Karpas-422 (cell line): ENCODE measurements around the gene SLC24A4. TPM values are rescaled to one million over a fixed set of nuclear protein-coding genes. Genes with fewer than 3 reads are reported as not detected.

ENCODE experiments used
- DNase-seq: peaks from one replicate; pipeline ENCODE4 v3.0.0-alpha.2; 2015
- H2AFZ ChIP-seq: fragments of 200-600 bp; sonication (generic); 2 replicates; pipeline ENCODE4 v1.6.1; 2014; ENCODE audit warnings: antibody characterized with exemption, low read length, mixed read lengths
- H3K27ac ChIP-seq: fragments of 200-600 bp; sonication (generic); 2 replicates; pipeline ENCODE4 v1.5.1; 2014; ENCODE audit warnings: mild to moderate bottlenecking, low read length, moderate library complexity
- H3K27me3 ChIP-seq: fragments of 200-600 bp; sonication (generic); 2 replicates; pipeline ENCODE4 v1.6.1; 2014; ENCODE audit warnings: low read length, mixed read lengths
- H3K36me3 ChIP-seq: fragments of 200-600 bp; sonication (generic); 2 replicates; pipeline ENCODE4 v1.6.1; 2014; ENCODE audit warnings: low read length, mixed read lengths; ENCODE audit not compliant: insufficient read depth
- H3K4me1 ChIP-seq: fragments of 200-600 bp; sonication (generic); 2 replicates; pipeline ENCODE4 v1.6.1; 2014; ENCODE audit warnings: mild to moderate bottlenecking, low read length, mixed read lengths
- H3K4me2 ChIP-seq: fragments of 200-600 bp; sonication (generic); 2 replicates; pipeline ENCODE4 v1.6.1; 2014; ENCODE audit warnings: low read length, low read depth, mild to moderate bottlenecking; ENCODE audit not compliant: poor library complexity, severe bottlenecking
- H3K4me3 ChIP-seq: fragments of 200-600 bp; sonication (generic); 2 replicates; pipeline ENCODE4 v1.5.1; 2014; ENCODE audit warnings: mild to moderate bottlenecking, antibody characterized with exemption, low read length, mixed read lengths
- H3K79me2 ChIP-seq: fragments of 200-600 bp; sonication (generic); 2 replicates; pipeline ENCODE4 v1.6.1; 2014; ENCODE audit warnings: mild to moderate bottlenecking, low read length, mixed read lengths
- H3K9ac ChIP-seq: fragments of 200-600 bp; sonication (generic); 2 replicates; pipeline ENCODE4 v1.6.0; 2014; ENCODE audit warnings: low read length
- H3K9me2 ChIP-seq: fragments of 200-600 bp; sonication (generic), shearing (Covaris generic); replicated peaks from 2 replicates; pipeline ENCODE4 v1.6.0; 2014; ENCODE audit warnings: mild to moderate bottlenecking, low read length, moderate library complexity; ENCODE audit not compliant: insufficient read depth
- H3K9me3 ChIP-seq: fragments of 300-700, 200-600 bp; sonication (generic); 2 replicates; pipeline ENCODE4 v1.6.1; 2014; ENCODE audit warnings: low read length, mixed read lengths
- H4K20me1 ChIP-seq: fragments of 200-600 bp; sonication (generic); 2 replicates; pipeline ENCODE4 v1.6.1; 2014; ENCODE audit warnings: mild to moderate bottlenecking, antibody characterized with exemption, low read length, low read depth; ENCODE audit not compliant: insufficient read depth
- total RNA-seq: library from RNA; depleted of rRNA; stranded (reverse); fragments of >200 nt; shearing (Covaris generic); gene quantifications from 2 replicates; pipeline ENCODE4 v1.2.3, GENCODE V29; 2014; ENCODE audit warnings: low replicate concordance

Gene SLC24A4
- total RNA-seq, 1 experiment from 2014 or later: not detected

DNA sequence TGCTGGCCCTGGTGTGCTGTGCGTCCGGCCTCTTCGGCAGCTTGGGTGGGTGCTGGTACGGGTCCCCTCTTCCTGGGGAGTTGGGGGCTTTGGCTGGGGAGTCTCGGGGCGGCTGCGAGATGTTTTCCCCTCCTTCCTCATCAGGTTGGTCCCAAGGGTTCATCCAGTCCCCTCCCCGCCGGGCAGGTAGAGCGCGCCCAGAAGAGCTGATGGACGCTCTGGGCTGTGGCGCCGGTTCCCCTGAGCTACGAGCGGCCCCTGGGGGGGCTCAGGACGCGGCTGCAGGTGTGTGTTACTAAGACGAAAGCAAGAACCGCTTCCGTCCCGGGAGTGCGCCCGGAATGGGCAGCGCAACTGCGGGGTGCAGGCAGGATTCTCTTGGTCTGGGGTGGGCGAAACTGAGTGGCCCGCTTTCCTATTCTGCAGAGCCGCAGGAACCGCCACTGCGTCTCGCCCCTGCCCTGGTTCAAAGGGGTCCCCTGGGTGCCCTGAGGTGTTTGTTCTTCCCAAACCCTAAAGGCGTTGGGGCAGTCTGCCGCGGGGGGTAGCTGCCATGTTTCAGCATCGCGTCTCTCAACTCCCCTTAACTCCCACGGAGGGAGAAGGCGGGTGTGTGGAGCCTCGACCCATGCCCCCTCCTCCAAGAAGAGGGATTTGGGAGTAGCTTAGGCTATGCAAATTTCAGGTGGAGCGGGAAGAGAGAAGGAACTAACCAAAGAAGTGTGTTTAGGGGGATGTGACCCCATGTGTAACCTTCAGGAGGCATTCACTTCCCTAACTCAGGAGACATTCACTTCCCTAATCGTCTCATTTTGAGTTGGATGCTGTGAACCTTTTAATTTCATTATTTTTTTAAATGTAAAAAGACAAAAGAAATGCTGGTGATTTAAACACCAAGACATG is 1.2 kb downstream of the SLC24A4 start:
- Histone ChIP-seq H3K36me3 (no peaks in the 10 kb centered on the region), H3K4me3 (no peak overlapping the region), H2AFZ (no peak overlapping the region), H3K27ac (no peak overlapping the region), H4K20me1 (no peaks in the 10 kb centered on the region), H3K9me3 (no peaks in the 10 kb centered on the region), H3K4me2 (no peak overlapping the region), H3K9ac (no peak overlapping the region), H3K27me3 (no peaks in the 10 kb centered on the region), H3K4me1 (no peaks in the 10 kb centered on the region), H3K9me2 (no peaks in the 10 kb centered on the region), H3K79me2 (no peaks in the 10 kb centered on the region)
- DNase-seq: no peak

DNA sequence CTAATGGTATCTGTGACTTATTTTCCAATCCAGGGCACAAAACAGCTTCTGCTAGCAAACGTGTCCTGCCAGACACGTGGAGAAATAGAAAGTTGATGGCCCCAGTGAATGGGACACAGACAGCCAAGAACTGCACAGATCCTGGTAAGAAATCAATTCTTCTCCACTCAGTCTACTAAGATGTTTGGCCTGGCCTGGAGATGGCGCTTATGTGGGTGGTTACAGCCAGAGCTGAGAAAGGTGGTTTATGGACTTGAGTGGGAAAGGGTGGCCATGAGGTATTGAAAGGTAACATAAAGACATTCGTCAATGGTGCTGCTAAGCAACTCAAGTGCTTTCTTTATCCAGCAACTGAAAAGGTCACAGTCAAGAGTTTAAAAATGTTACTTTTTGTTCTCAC is 2.9 kb downstream of the SLC24A4 start:
- no peaks in the 10 kb centered on the region for H3K79me2 ChIP-seq

DNA sequence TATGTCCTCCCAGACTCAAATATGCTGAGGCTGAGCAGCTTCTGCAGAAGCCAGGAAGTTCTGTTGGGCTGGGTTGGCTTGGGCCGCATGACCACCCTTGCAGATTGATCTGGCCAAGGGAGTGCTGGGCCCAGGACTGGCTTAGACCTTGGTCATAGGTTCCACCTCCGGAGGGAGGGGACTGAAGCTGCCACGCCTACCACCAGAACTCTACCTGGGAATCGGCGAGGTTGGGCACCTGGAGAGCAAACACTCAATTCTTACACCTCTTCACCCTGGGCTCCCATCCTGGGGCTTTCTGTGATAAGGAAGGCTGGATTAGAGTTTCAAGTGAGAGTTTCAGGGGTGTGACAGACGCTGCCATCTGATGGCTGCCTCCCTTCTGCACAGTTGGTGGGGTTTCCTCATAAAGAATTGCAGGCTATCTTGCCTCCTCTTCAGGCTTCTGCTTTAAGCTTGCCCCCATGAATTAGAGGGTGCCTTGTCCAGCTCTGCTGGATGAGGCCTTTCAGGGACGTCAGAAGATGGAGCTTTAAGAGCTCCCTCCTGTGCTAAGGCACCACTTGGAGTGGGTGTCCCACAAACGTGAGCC is 5.8 kb downstream of the SLC24A4 start:
- Histone ChIP-seq H3K36me3 (no peaks in the 10 kb centered on the region), H4K20me1 (no peaks in the 10 kb centered on the region), H2AFZ (no peak overlapping the region), H3K9ac (no peak overlapping the region), H3K27me3 (no peaks in the 10 kb centered on the region), H3K4me2 (no peak overlapping the region), H3K79me2 (no peaks in the 10 kb centered on the region), H3K9me3 (no peaks in the 10 kb centered on the region), H3K4me1 (no peaks in the 10 kb centered on the region), H3K4me3 (no peak overlapping the region), H3K9me2 (no peaks in the 10 kb centered on the region), H3K27ac (no peak overlapping the region)
- DNase-seq: peak; percentile 57

More for the DNA sequence above, 2.9 kb downstream of the SLC24A4 start:
- no peak overlapping the region for H3K4me3 ChIP-seq
- H3K9ac ChIP-seq: no peak overlapping the region
- no peaks in the 10 kb centered on the region for H3K9me2 ChIP-seq
- H3K4me2 ChIP-seq: no peak overlapping the region
- H3K36me3 ChIP-seq: no peaks in the 10 kb centered on the region
- no peaks in the 10 kb centered on the region for H3K4me1 ChIP-seq
- H2AFZ ChIP-seq: no peak overlapping the region
- H4K20me1 ChIP-seq: no peaks in the 10 kb centered on the region
- no peaks in the 10 kb centered on the region for H3K27me3 ChIP-seq
- H3K27ac ChIP-seq: no peak overlapping the region
- no peaks in the 10 kb centered on the region for H3K9me3 ChIP-seq
- DNase-seq: peak; percentile 60

DNA sequence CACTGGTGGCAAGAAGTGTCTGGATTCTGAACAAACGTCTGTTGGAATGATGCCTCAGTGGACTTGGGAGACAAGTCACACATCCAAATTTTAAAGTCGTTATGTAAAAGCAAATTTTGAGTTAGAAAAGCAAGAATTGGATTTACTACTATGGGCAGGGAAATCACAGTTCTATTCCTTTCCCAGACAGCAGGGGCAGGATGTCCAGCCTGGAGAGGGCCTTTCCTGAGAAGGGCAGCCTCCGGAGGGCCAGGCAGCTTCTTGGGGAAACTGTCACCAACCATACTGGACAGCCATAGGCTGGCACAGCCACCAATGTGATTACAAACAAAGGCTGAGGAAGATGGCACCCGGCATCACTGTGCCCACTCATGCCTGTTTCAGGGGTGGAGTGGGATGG is 11.1 kb downstream of the SLC24A4 start:
- H3K27ac ChIP-seq: no peak overlapping the region

DNA sequence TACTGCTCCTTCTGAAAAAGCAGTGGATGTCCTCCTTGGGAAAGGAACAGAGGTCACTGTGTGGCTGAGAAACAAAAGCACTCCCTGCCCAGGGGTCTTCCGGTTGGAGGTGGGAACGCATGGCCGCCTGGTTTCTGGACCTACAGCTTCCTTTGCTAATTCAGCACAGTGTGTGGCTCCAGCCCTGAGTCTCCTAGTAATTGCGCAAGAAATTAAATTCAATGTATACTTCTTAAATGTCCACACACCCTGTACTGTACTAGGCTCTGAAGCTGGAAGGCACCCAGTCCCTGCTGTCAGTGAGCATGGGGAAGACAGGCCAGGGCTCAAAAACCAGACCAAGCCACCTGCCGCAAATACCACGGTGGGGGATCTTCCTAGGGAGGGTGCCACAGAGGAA is 13.4 kb downstream of the SLC24A4 start:
- Histone ChIP-seq H3K4me2 (no peak overlapping the region), H3K9me2 (no peaks in the 10 kb centered on the region), H3K79me2 (no peaks in the 10 kb centered on the region), H3K4me3 (no peak overlapping the region), H2AFZ (no peak overlapping the region), H3K27me3 (peaks cover 3% of the 10 kb centered on the region; the same call in 1 of the 2 replicates), H3K9me3 (no peaks in the 10 kb centered on the region), H3K9ac (no peak overlapping the region), H3K4me1 (no peaks in the 10 kb centered on the region), H3K36me3 (no peaks in the 10 kb centered on the region), H3K27ac (no peak overlapping the region), H4K20me1 (no peaks in the 10 kb centered on the region)
- no peak for DNase-seq

More for the DNA sequence above, 11.1 kb downstream of the SLC24A4 start:
- H3K9me3 ChIP-seq: no peaks in the 10 kb centered on the region
- no peaks in the 10 kb centered on the region for H3K79me2 ChIP-seq
- no peak overlapping the region for H3K9ac ChIP-seq
- H3K4me3 ChIP-seq: no peak overlapping the region
- peaks cover 3% of the 10 kb centered on the region; the same call in 1 of the 2 replicates for H3K27me3 ChIP-seq
- H3K36me3 ChIP-seq: no peaks in the 10 kb centered on the region
- DNase-seq: no peak
- no peaks in the 10 kb centered on the region for H4K20me1 ChIP-seq
- H2AFZ ChIP-seq: no peak overlapping the region
- H3K9me2 ChIP-seq: no peaks in the 10 kb centered on the region
- no peaks in the 10 kb centered on the region for H3K4me1 ChIP-seq
- H3K4me2 ChIP-seq: no peak overlapping the region

DNA sequence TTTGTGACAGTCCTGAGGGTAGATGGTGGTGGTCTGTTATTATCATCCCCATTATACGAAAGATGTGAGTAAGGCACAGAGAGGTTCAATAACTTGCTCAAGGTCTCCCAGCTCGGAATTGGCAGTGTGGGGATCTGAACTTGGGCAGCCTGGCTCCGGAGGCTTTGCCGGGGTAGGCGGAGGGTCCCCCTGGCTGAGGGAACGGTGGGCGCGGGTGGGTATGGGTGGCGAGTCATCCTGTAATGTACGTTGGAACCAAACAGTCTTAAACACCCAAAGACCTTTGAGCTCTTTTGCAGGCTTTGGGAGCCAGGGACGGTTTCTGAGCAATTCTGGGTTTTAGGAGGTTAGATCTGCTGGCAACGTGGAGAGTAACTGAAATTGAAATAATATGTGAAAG is 16.5 kb downstream of the SLC24A4 start:
- Histone ChIP-seq H3K9me3 (no peaks in the 10 kb centered on the region), H3K36me3 (no peaks in the 10 kb centered on the region), H2AFZ (no peak overlapping the region), H4K20me1 (no peaks in the 10 kb centered on the region), H3K4me1 (no peaks in the 10 kb centered on the region), H3K4me3 (no peak overlapping the region), H3K79me2 (no peaks in the 10 kb centered on the region), H3K27me3 (peaks cover 8% of the 10 kb centered on the region; the same call in 1 of the 2 replicates), H3K9ac (no peak overlapping the region), H3K4me2 (no peak overlapping the region), H3K9me2 (no peaks in the 10 kb centered on the region), H3K27ac (no peak overlapping the region)
- DNase-seq: no peak

DNA sequence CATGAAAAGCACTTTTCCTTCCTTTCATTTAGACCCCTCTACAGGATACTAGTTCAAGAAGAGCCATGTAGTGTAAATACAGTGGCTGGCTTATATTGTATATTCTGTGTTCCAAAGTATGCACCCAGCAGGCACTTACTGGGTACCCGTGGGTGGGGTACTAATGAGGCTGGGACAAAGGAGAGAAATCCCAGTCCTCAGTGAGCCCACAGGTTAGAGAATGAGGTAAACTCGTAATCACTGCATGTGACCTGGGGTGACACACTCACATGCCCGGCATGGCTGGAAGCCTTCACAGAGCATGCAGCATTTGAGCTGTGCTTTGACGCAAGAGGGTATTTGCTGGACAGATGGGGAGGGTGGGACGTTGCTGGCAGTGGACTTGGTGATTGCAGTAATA is 17.1 kb downstream of the SLC24A4 start:
- Histone ChIP-seq H3K27ac (no peak overlapping the region), H3K9ac (no peak overlapping the region), H3K9me3 (no peaks in the 10 kb centered on the region), H3K4me1 (no peaks in the 10 kb centered on the region), H3K36me3 (no peaks in the 10 kb centered on the region), H3K4me3 (no peak overlapping the region), H3K27me3 (peaks cover 9% of the 10 kb centered on the region; the same call in 1 of the 2 replicates), H3K4me2 (no peak overlapping the region), H2AFZ (no peak overlapping the region), H3K79me2 (no peaks in the 10 kb centered on the region), H3K9me2 (no peaks in the 10 kb centered on the region), H4K20me1 (no peaks in the 10 kb centered on the region)
- DNase-seq: no peak

DNA sequence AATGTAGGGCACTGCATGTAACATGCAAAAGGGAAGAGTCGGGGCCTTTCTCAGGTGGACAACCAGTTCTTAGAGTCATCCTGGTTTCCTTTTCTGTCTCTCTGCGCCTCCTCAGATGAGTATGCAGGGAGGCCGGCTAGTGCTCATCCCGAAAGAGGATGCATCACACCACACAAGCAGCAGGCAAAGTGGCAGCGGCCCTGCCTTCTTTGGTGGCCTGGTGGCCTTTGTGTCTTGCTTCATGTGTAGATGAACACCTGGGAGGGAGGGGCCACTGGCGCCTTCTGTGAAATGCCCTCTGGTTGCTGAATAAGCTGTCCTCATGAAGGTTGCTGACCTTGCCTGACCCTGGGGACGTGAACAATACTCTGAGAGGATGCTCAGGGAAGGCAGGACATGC is 18.0 kb downstream of the SLC24A4 start:
- no peaks in the 10 kb centered on the region for H3K79me2 ChIP-seq
- H3K9ac ChIP-seq: no peak overlapping the region
- DNase-seq: no peak
- H2AFZ ChIP-seq: no peak overlapping the region
- peaks cover 9% of the 10 kb centered on the region; the same call in 1 of the 2 replicates for H3K27me3 ChIP-seq
- H4K20me1 ChIP-seq: no peaks in the 10 kb centered on the region
- H3K36me3 ChIP-seq: no peaks in the 10 kb centered on the region
- no peak overlapping the region for H3K27ac ChIP-seq
- H3K4me2 ChIP-seq: no peak overlapping the region
- H3K4me1 ChIP-seq: no peaks in the 10 kb centered on the region
- no peaks in the 10 kb centered on the region for H3K9me3 ChIP-seq
- no peaks in the 10 kb centered on the region for H3K9me2 ChIP-seq
- H3K4me3 ChIP-seq: no peak overlapping the region
